A172 (cell line): Measurements from ENCODE around the gene THADA. TPM values are rescaled to one million over a fixed set of nuclear protein-coding genes. Genes with fewer than 3 reads are reported as not detected.
"Not testable (repeated sequence)": the region's sequence is repeated elsewhere in the genome, so short reads cannot be mapped to it uniquely, and the experiment has no call there.

Experiments
- DNase-seq: peaks from one replicate; pipeline ENCODE4 v3.0.0-alpha.2; 2015; ENCODE audit warnings: low spot score
- total RNA-seq: library from RNA; depleted of rRNA; stranded (reverse); fragments of >200 nt; shearing (Covaris generic); gene quantifications from 2 replicates; pipeline ENCODE4 v1.2.3, GENCODE V29; 2014

The THADA gene
- total RNA-seq, 1 experiment from 2014 or later = 19.7 TPM

DNA sequence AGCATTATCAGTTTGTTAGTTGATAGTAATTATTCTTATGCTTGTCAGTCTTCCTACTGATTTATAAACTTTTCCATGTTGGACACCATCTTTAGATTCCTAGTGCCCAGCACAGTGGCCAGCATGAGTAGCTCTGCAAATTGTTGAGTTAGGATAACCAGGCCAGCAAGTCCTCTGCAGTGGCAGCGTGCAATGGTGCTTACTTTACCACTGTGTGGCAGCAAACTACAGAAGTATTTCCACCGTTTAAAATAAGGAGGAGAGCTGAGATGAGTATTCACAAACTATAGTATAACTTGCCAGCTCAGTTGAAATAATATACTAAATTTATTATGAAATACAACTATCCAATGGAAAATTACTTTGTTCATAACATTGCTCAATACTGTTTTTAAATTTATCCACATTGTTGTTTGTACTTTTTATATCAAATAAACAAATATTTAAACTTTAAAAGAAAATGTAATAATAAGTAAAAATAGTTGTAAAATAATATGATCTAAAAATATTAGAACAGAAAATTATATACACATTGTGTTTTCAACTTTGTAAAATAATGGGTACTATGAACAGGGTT, 9.3 kb upstream of the THADA start:
- peak; percentile 45 for DNase-seq

DNA sequence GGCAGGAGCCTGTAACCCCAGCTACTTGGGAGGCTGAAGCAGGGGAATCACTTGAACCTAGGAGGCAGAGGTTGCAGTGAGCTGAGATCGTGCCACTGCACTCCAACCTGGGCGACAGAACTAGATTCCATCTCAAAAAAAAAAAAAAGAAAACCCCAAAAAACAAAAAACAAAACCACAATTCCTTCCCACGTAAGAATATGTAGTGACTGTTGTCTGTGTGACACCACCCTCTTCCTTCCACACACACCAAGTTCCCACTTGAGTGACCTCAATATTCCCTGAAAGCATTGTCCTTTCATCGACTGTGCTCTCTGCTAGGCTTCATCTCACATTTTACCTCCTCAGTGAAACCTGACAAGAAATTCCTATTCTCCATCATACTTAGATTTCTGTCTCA, 8.8 kb upstream of the THADA start:
- DNase-seq = no peak

GRCh38 chr2:43600596-43600995, 4.8 kb upstream of the THADA start:
- DNase-seq = not testable (repeated sequence)

DNA sequence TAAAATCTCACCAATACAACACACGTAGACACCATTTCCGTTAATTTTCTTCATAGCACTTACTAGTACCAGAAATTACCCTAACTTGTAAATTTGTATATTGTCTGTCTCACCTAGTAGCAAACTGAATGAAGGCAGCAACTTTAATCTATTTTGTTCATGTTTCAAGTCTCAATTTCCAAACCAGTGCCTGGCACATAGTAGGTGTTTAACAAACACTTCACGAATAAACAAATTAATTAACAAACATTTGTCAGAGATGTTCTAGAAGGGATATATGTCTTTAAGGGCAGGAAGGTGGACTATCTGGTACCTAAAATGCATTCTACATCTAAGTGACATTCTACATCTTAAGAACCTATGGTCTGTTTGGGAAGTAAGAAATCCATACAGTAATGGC, 963 bp downstream of the THADA start:
- no peak for DNase-seq

DNA sequence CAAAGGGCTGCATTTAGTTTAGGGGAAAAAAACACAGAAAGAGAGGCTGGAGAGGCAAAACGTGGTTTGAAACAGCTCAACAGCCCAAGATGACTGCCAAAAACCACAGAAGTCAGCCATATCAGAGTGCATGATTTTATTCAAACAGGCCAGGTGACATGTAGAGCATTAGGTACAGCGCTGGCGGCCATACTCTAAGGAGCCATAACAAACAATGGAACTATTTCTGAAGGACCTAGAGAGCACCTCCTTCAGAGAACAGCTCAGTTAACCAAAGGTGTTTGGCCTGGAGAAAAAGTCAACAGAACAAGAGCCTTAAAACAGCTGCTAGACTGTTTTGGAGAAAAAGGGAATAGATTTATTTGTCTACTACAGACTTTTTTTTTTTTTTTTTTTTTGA, 2.6 kb downstream of the THADA start:
- no peak for DNase-seq

DNA sequence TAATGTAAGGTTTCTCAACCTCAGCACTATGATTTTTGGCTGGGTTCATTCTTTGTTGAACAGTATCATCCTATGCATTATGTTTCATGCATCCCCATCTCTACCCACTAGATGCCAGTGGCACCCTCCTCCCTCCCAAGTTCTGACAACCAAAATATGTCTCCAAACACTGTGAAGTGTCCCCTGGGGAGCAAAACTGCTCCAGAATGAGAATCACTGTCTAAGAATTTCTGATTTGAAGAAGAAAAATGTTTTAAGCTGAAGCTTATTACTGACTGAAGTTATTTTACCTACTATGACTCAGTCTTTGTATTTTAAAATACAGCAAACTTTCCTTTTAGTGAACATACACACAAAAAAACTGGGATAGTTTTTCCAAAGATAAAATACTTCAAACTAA, 3.4 kb downstream of the THADA start:
- peak; percentile 10 for DNase-seq

DNA sequence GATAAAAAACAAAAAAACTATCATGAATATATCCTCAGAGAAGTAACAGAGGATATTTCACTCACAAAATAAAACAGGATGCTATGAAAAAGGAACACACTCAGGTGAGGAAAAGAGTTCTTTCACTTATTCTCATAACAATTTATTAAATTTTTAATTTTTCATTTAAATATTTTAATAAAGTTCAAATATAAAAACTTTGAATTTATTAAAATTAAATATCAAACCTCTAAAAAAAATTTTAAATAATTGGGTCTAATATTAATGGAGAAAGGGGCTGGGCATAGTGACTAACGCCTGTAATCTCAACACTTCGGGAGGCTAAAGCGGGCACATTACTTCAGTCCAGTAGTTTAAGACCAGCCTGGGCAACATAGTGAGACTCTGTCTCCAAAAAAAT, 10.1 kb downstream of the THADA start:
- DNase-seq = no peak

DNA sequence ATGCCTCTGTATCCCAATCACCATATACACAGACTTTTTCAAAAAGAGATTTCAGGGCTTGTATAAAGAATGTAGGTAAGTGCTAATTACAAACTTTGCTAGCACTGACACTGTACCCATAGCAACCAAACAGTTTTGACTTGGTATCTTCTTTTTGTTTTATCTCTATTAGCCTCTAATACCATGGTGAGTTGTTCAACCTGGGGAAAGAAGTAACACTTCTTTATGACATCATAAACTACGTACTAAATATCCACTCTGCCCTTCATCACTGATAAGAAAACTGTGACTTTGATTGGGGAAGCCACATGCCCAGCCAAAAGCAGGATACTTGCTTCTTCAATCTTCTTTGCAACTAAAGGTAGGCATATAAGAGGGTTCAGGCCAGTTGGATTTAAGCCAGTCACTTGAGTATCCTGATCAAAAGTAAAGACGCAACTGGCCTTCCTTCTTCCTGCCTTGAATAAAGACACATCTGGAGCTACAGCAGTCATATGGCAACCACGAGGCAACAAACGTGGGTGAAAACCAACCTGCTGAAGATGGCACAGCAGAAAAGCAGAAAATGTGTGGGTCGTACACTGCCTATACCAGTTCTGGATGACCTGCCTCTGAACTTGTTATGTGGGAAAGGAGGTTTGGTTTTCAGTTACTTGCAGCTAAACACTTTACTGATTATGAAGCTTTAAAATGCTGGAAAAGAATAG, 16.4 kb downstream of the THADA start:
- DNase-seq = no peak

DNA sequence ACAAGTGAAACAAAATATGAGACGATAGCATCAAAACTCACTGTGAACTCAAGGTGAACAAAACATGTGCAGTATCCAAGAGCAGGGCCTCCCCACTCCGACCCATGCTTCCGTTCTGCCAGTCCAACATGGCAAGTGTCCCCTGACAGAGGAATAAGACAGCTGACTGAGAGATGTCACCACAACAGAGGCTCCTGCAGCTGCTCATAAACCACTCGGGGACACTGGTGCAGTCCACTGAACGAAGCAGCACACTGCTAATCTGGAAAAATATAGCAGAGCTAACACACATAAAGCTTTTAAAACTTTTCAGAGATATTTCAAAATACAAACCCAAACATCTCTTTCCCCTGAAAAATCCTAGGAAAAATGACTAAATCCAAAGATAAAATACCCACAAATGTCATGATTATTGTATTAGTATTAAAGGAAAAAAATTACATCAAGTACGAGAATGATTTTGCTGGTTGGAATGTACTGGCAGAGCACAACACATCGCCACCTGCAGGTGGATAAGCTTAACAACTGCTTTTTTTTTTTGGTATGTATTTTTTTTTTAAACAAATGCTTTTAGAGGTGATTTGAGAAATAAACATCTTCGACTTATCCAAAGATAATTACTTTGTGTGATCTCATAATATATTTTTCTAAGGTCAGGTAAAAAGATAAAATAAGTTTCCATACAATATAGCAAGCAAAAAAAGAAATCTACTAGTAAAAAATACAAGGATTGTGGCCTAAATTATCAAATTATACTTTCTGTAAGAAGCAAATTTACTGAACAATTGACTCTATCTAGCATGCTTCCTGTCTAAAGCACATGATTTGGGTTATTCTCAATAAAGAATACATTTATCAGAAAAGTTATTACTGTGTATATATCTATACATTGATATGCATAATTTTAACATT, 18.6 kb downstream of the THADA start:
- peak; percentile 60 for DNase-seq

DNA sequence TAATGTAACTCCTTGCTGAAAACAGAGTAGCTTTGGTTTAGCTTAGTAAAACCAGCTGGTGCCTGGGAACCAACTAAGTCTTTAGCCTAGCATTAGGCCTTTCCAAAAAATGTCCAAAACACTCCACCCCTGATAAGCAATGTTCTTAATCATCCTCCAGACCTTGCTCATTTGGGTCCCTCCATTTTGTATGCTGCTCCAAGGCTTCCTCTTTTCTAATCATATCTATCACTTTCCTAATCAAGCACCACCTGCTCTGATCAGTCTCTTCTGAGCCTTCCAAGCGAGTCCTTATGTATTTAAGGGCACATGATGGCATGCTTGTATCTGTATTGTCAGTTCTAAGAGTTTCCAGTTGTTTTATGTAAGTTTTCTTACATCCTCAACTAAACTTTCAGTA, 23.6 kb downstream of the THADA start:
- DNase-seq = no peak

DNA sequence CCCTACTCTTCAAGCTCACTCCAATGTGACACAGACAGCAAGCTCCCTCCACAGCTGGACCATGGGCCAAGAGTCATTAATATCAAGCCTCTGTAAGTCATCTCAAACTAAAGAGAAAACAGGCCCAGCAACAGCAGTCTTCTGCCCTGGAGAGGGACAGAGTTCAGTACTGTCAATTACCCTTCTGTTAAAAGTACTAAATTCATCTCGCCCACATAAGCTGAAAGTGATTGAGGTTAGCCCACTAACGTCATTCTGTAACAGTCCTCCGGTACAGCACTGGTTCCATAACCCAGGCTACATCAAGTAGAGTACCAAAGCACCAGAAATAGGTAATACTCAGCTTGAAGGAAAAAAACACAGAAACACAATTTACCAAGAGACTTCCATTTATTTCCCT, 25.9 kb downstream of the THADA start:
- no peak for DNase-seq

DNA sequence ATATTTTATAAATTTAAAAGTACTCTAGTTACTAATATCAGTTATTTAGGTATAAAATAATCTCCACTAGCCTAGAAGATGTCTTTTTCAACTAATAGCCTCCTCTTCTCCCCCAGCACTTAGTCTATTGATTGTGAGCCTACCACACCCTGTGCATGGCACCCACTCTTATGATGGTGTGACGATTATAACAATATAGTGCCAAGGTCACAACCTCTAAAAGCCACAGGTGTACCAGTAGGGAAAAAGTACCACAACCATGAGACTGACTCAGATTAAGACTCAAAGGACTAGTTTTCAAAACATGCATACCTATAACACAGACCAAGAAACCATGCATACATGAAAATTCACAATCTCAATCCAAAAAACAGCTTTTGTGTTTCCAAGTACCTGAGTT, 27.6 kb downstream of the THADA start:
- no peak for DNase-seq

GRCh38 chr2:43566461-43566729, 29.4 kb downstream of the THADA start:
- no peak for DNase-seq

GRCh38 chr2:43563679-43564078, 32.2 kb downstream of the THADA start:
- no peak for DNase-seq

DNA sequence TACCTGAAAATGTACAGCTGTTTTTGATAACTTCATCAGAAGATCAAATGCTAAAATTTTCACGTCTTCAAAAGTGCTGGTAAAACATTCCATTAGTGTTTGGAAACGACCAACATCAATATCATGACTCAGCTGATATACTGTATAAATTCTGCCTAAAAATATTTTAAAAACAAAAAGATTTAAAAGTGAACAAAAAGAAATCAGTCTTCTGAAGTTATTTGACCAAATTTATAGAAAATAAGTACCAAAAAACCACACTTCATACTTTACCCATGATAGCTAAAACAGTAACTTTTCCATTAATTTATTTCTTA, 35.6 kb downstream of the THADA start:
- DNase-seq = no peak

DNA sequence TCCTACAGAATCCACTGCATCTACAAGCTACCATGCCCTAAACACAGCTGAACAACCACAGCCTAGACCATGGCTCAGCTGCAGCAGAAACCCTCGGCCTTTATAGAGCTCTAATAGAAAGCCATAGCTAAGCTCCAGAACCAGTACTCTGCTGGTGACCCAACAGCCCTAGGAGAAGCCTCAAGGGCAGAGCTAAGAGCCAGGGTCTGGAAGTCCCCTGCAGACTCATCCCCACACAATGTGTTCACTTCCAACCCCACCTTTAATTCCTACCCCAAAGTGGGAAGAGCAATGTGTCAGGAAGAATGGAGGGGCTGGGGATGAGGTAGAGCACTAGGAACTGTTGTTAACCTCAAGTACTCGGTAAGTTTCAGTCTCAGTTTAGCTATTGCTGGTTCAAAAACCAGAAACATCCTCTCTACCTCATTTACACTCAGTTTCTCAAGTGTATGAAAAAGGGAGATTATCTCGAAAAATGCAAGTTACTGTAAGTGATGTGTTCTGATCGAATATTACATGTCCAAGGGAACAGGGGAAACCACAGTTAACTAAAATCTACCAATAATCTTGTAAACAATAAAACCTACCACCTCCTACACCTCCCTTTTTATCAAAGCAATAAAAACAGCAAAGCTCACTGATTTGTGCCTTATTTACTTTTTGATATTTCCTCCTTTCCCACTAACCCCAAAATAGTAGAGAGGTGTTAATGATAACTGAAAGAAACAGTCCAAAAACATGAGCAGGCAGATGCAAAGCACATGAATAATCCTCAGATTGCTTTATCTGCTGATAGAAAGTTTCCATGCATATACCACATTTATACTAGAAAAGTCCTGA, 36.2 kb downstream of the THADA start:
- DNase-seq = no peak

GRCh38 chr2:43557196-43557595, 38.6 kb downstream of the THADA start:
- DNase-seq = no peak

DNA sequence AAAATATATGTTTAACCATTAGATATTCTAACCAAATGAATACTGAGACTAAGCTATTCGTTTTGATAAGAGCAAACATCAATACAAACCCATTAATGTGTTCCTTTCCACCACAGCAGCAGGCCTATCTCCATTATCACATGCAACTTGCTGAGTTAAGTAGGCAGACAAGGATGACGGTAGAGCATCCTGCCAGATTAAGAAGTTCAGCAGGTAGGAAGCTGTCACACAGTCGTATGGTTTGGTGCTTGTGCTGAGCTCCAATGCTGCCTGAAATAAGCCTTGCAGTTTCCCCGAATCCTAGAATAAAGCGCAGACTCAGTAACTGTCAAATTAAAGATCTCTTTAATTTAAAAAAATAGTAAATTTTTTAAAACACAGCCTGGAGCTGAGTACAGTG, 39.6 kb downstream of the THADA start:
- DNase-seq = no peak

DNA sequence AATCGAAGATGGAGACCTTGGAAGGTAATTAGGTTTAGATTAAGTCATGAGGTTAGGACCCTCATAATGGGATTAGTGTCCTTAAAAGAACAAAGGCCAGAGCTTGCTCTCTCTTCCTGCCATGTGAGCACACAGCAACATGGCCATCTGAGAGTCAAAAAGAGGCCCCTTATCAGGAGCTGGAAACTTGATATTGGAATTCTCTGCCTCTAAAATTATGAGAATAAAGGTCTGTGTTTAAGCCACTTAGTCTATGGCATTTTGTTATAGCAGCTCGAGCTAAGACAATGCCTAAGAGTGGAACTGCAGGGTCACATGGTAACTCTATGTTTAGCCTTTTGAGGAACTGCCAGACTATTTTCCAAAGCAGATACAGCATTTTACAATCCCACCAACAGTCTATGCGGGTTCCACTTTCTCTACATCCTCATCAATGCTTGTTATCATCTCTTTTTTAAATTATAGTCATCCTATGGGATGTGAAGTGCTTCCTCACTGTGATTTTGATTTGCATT, 42.4 kb downstream of the THADA start:
- DNase-seq = no peak

DNA sequence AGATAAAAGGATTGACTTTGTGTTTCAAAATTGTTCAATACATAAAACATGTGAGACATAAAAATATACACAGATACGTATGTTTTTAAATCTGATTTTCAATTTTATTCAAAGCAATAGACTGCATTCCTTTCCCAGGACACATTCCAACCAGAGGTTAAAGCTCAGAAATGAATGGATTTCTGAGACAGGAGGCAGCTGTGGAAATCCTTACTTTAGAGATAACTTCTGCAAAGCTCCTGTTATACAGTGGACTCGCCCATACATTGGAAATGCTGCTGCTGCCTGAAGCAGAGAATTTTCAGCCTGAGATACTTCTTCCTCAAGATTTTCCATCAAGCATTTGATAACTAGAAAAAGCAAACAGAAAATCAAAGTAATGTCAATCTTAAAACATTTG, 43.8 kb downstream of the THADA start:
- DNase-seq = no peak

- DNase-seq = not testable (repeated sequence)
Measured at GRCh38 chr2:43548381-43548780, 47.5 kb downstream of the THADA start.

- DNase-seq = peak; percentile 42
Measured at GRCh38 chr2:43542285-43542933, 53.4 kb downstream of the THADA start.
